Nephron progenitor cell (in vitro differentiated cells): Measurements from ENCODE around the gene SH3RF2.
"Not testable (repeated sequence)": the region's sequence is repeated elsewhere in the genome, so short reads cannot be mapped to it uniquely, and the experiment has no call there.

ENCODE experiments used
- DNase-seq: peaks from one replicate; pipeline ENCODE4 v3.0.0; 2021
- H3K27ac Mint-ChIP-seq: 2 replicates; pipeline ENCODE4 v1.8.0; 2021; ENCODE audit warnings: mild to moderate bottlenecking, moderate library complexity, mixed read lengths
- H3K27me3 Mint-ChIP-seq: 2 replicates; pipeline ENCODE4 v1.8.0; 2021; ENCODE audit warnings: mild to moderate bottlenecking, low read depth, mixed read lengths; ENCODE audit not compliant: poor library complexity
- H3K36me3 Mint-ChIP-seq: 2 replicates; pipeline ENCODE4 v1.8.0; 2021; ENCODE audit warnings: low read depth, mixed read lengths
- H3K4me1 Mint-ChIP-seq: 2 replicates; pipeline ENCODE4 v1.8.0; 2021; ENCODE audit warnings: mixed read lengths
- H3K4me3 Mint-ChIP-seq: 2 replicates; pipeline ENCODE4 v1.8.0; 2021; ENCODE audit warnings: mild to moderate bottlenecking, moderate library complexity, mixed read lengths
- H3K9me3 Mint-ChIP-seq: 2 replicates; pipeline ENCODE4 v1.8.0; 2021; ENCODE audit warnings: mild to moderate bottlenecking, moderate library complexity, mixed read lengths
- CTCF ChIP-seq: fragments of 200-600 bp; sonication (generic); IDR thresholded peaks from 2 replicates; pipeline ENCODE4 v1.5.0; 2021; ENCODE audit warnings: antibody characterized with exemption

Gene SH3RF2

GRCh38 chr5:145947581-145947980 lies 11.2 kb downstream of the SH3RF2 start:
- TF ChIP-seq CTCF = no peak
- H3K36me3 Mint-ChIP-seq = no peaks in the 10 kb centered on the region
- no peak overlapping the region for H3K27ac Mint-ChIP-seq
- H3K27me3 Mint-ChIP-seq = peaks cover 2% of the 10 kb centered on the region
- DNase-seq = no peak
- no peak overlapping the region for H3K4me3 Mint-ChIP-seq
- H3K9me3 Mint-ChIP-seq = no peaks in the 10 kb centered on the region
- H3K4me1 Mint-ChIP-seq = peaks cover 32% of the 10 kb centered on the region

- peaks cover 32% of the 10 kb centered on the region for H3K4me1 Mint-ChIP-seq
- H3K36me3 Mint-ChIP-seq = no peaks in the 10 kb centered on the region
- H3K27me3 Mint-ChIP-seq = peaks cover 2% of the 10 kb centered on the region
- H3K4me3 Mint-ChIP-seq = no peak overlapping the region
- no peak for DNase-seq
- TF ChIP-seq CTCF = no peak
- no peak overlapping the region for H3K27ac Mint-ChIP-seq
- no peaks in the 10 kb centered on the region for H3K9me3 Mint-ChIP-seq
These were observed 11.7 kb downstream of the SH3RF2 start for GRCh38 chr5:145948047-145948446.

- no peak for DNase-seq
- Mint-ChIP-seq H3K27ac (no peak overlapping the region), H3K4me1 (peaks cover 32% of the 10 kb centered on the region), H3K27me3 (peaks cover 2% of the 10 kb centered on the region), H3K36me3 (peaks cover 4% of the 10 kb centered on the region), H3K4me3 (no peak overlapping the region), H3K9me3 (no peaks in the 10 kb centered on the region)
- no peak for TF ChIP-seq CTCF
These were observed 12.5 kb downstream of the SH3RF2 start for GRCh38 chr5:145948921-145949320.

GRCh38 chr5:145949474-145949873 lies 13.1 kb downstream of the SH3RF2 start:
- H3K4me3 Mint-ChIP-seq = no peak overlapping the region
- H3K27me3 Mint-ChIP-seq = peaks cover 2% of the 10 kb centered on the region
- no peak for DNase-seq
- H3K36me3 Mint-ChIP-seq = peaks cover 6% of the 10 kb centered on the region
- no peaks in the 10 kb centered on the region for H3K9me3 Mint-ChIP-seq
- no peak overlapping the region for H3K27ac Mint-ChIP-seq
- H3K4me1 Mint-ChIP-seq = peaks cover 31% of the 10 kb centered on the region
- TF ChIP-seq CTCF = no peak

GRCh38 chr5:145951071-145951470 lies 14.7 kb downstream of the SH3RF2 start:
- no peak for DNase-seq
- Mint-ChIP-seq H3K4me3 (no peak overlapping the region), H3K9me3 (no peaks in the 10 kb centered on the region), H3K36me3 (peaks cover 6% of the 10 kb centered on the region), H3K27ac (no peak overlapping the region), H3K4me1 (peaks cover 18% of the 10 kb centered on the region), H3K27me3 (peaks cover 2% of the 10 kb centered on the region)
- TF ChIP-seq CTCF = no peak

- Mint-ChIP-seq H3K9me3 (no peaks in the 10 kb centered on the region), H3K27me3 (peaks cover 2% of the 10 kb centered on the region), H3K27ac (no peak overlapping the region), H3K36me3 (peaks cover 6% of the 10 kb centered on the region), H3K4me1 (peaks cover 15% of the 10 kb centered on the region), H3K4me3 (no peak overlapping the region)
- no peak for DNase-seq
- TF ChIP-seq CTCF = no peak
These were observed 16.8 kb downstream of the SH3RF2 start for GRCh38 chr5:145953202-145953601.

GRCh38 chr5:145954140-145954539 lies 17.8 kb downstream of the SH3RF2 start:
- H3K4me3 Mint-ChIP-seq, DNase-seq, H3K27me3 Mint-ChIP-seq, H3K27ac Mint-ChIP-seq, H3K36me3 Mint-ChIP-seq, H3K9me3 Mint-ChIP-seq: not testable (repeated sequence)
- peaks cover 19% of the 10 kb centered on the region for H3K4me1 Mint-ChIP-seq
